Fibroblast of mammary gland (primary cell): ENCODE data around the gene PISD.

Source experiments
- DNase-seq: peaks from one replicate; pipeline ENCODE4 v3.0.0-alpha.2; 2010; ENCODE audit warnings: low read depth
- H3K4me3 ChIP-seq: 2 replicates; pipeline ENCODE4 v1.5.1; 2011; ENCODE audit warnings: low read depth, mild to moderate bottlenecking, low read length, moderate library complexity; ENCODE audit not compliant: control insufficient read depth
- CTCF ChIP-seq: conservative IDR thresholded peaks from 2 replicates; pipeline ENCODE4 v1.5.1; 2011; ENCODE audit warnings: low read depth, low read length, inconsistent platforms; ENCODE audit not compliant: control insufficient read depth, insufficient read depth

Gene PISD

DNA sequence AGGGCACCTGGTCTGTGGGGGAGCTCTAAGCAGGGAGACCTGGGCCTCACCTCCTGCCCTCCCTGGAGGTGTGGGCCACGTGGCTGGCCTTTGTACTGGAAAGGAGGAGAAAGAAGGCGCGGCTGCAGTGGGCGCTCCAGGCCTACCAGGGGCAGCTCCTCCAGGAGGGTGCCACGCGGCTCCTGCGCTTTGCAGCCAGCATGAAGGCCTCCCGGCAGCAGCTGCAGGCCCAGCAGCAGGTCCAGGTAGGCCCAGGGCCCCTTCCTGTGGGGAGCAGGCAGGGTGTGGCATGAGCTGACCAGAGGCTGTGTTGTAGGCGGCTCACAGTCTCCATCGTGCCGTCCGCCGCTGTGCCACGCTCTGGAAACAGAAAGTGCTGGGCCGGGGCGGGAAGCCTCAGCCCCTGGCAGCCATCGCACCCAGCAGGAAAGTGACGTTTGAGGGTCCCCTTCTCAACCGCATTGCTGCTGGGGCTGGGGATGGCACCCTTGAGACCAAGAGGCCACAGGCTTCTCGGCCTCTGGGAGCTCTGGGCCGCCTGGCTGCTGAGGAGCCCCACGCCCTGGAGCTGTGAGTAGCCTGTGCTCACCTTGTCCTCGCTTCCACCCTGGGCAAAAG lies 48.6 kb downstream of the PISD start:
- no peak overlapping the region for H3K4me3 ChIP-seq
- DNase-seq, result no peak
- no peak for TF ChIP-seq CTCF

- no peak overlapping the region for H3K4me3 ChIP-seq
- no peak for DNase-seq
- no peak for TF ChIP-seq CTCF
Observed at GRCh38 chr22:31612891-31613285, 49.1 kb downstream of the PISD start.

DNA sequence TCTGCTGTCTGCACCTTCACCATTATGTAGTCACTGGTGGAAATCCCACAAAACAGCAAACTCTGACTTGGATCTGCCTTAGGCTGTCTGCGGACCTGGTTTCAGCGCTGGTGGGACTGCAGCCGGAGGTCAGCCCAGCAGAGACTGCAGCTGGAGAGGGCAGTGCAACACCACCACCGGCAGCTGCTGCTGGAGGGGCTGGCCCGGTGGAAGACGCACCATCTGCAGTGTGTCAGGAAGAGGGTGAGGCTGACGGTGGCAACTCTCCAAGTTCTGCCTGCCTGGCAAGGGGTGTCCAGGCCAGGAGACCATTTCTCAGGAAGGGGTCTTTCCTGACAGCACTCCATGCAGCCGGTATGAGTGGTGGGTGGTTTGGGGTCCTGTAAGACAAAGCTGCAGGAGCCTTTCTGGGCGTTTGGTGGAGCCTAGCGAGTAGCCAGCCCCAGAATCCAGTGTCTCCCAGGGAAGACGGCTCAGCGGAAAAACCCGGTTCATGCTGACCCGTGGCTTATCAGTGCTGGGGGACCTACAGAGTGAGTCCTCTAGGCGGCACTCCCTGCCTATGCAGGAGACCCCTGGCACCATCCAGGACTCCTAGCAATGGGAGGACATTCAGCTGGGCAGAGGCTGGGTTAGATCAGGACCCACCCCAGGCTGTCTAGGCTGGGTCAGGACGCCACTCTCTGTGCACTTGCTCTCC lies 50.8 kb downstream of the PISD start:
- no peak for DNase-seq
- no peak overlapping the region for H3K4me3 ChIP-seq
- no peak for TF ChIP-seq CTCF

- no peak overlapping the region for H3K4me3 ChIP-seq
- no peak for TF ChIP-seq CTCF
- no peak for DNase-seq
Observed at GRCh38 chr22:31610611-31611010, 51.4 kb downstream of the PISD start.

- TF ChIP-seq CTCF, result no peak
- H3K4me3 ChIP-seq, result no peak overlapping the region
- DNase-seq, result no peak
Observed at GRCh38 chr22:31609716-31610115, 52.3 kb downstream of the PISD start.

DNA sequence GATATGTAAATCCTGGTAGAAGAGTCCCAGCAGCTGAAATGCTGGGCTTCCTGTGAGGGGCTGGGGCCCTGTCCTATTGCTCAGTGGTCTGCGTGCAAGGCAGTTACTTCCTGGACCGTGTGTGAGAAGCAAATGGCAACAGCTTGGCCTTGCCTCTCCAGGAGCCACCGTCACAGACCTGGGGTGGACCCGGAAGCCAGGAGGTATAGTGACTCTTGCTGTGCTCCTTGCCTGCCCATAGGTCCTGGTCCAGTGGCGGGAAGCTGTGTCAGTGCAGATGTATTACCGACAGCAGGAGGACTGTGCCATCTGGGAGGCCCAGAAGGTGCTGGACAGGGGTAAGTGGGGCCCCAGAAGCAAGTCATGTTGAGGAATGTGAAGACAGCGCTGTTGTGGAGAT lies 54.3 kb downstream of the PISD start:
- no peak for DNase-seq
- no peak for TF ChIP-seq CTCF
- no peak overlapping the region for H3K4me3 ChIP-seq
